IMR-90 (cell line): Measurements from ENCODE around the gene SIN3B. TPM values are rescaled to one million over a fixed set of nuclear protein-coding genes. Genes with fewer than 3 reads are reported as not detected.
A peak's percentile ranks its signal among the peaks of the same experiment; 100 is the strongest.

Experiments
- ATAC-seq: fragments of 200-7000 bp; cut with Tn5 transposase; 2 replicates; pipeline ENCODE4 v1.9.1; 2020; ENCODE audit warnings: low read depth, mild to moderate bottlenecking, moderate library complexity
- Bru-seq: library from RNA; stranded (reverse); fragments of 400-500 nt; gene quantifications from one replicate; lab custom pipeline; 2021; lab: Mats Ljungman, UMichigan
- BruChase-seq, 2 experiments: library from RNA; stranded (reverse); fragments of 400-500 nt; gene quantifications; one replicate each; lab custom pipeline; 2021; lab: Mats Ljungman, UMichigan
- BruUV-seq: library from RNA; stranded (reverse); fragments of 400-500 nt; replicated peaks from 2 replicates; lab custom pipeline; 2021; lab: Mats Ljungman, UMichigan
- CTCF ChIA-PET: fragments of 300-600 bp; formaldehyde crosslinking; extraction: SDS; loops from one replicate; lab custom pipeline; 2021; ENCODE audit warnings: antibody characterized with exemption; lab: Yijun Ruan, JAX
- POLR2A ChIA-PET: fragments of 300-600 bp; sonication (Branson Sonifier 250); formaldehyde crosslinking; loops from one replicate; lab custom pipeline; 2022; ENCODE audit warnings: antibody characterized with exemption; ENCODE audit not compliant: unreplicated experiment; lab: Charles Lee
- DNase-seq: peaks from one replicate; pipeline ENCODE4 v3.0.0; 2013
- H2AFZ ChIP-seq: replicated peaks from 2 replicates; pipeline ENCODE3; 2013; ENCODE audit warnings: low read length, mild to moderate bottlenecking; ENCODE audit not compliant: poor library complexity
- H2AK5ac ChIP-seq: 2 replicates; pipeline ENCODE4 v1.6.1; 2013; ENCODE audit warnings: low read depth, low read length, inconsistent platforms
- H2AK9ac ChIP-seq: replicated peaks from 2 replicates; pipeline ENCODE3; 2013; ENCODE audit warnings: mild to moderate bottlenecking, low read depth, low read length, moderate library complexity; ENCODE audit not compliant: poor library complexity
- H2BK120ac ChIP-seq: 2 replicates; pipeline ENCODE4 v1.6.1; 2013; ENCODE audit warnings: low read depth, low read length, inconsistent platforms
- H2BK15ac ChIP-seq: 3 replicates; pipeline ENCODE4 v1.6.1; 2013; ENCODE audit warnings: low read depth, low read length, inconsistent platforms
- H2BK20ac ChIP-seq: 2 replicates; pipeline ENCODE4 v1.6.1; 2013; ENCODE audit warnings: low read depth, mild to moderate bottlenecking, inconsistent platforms, low read length, moderate library complexity
- H2BK5ac ChIP-seq: 2 replicates; pipeline ENCODE4 v1.6.1; 2013; ENCODE audit warnings: mild to moderate bottlenecking, low read depth, low read length, inconsistent platforms; ENCODE audit not compliant: poor library complexity, severe bottlenecking
- H3K14ac ChIP-seq: replicated peaks from 2 replicates; pipeline ENCODE4 v1.6.1; 2013; ENCODE audit warnings: low read depth, low read length, inconsistent platforms
- H3K18ac ChIP-seq: 2 replicates; pipeline ENCODE4 v1.6.1; 2013; ENCODE audit warnings: low read depth, low read length, control low read depth
- H3K23ac ChIP-seq: 2 replicates; pipeline ENCODE4 v1.6.1; 2013; ENCODE audit warnings: low read depth, low read length, inconsistent platforms
- H3K27ac ChIP-seq: 2 replicates; pipeline ENCODE4 v1.5.1; 2013; ENCODE audit warnings: mild to moderate bottlenecking, control low read depth, low read length; ENCODE audit not compliant: insufficient read depth
- H3K27me3 ChIP-seq: 2 replicates; pipeline ENCODE4 v1.6.1; 2013; ENCODE audit warnings: low read length; ENCODE audit not compliant: control insufficient read depth, insufficient read depth
- H3K36me3 ChIP-seq: 2 replicates; pipeline ENCODE4 v1.6.1; 2013; ENCODE audit warnings: low read length, mixed read lengths; ENCODE audit not compliant: control insufficient read depth, insufficient read depth
- H3K4ac ChIP-seq: 2 replicates; pipeline ENCODE4 v1.6.1; 2013; ENCODE audit warnings: low read depth, low read length, inconsistent platforms
- H3K4me1 ChIP-seq: 2 replicates; pipeline ENCODE4 v1.6.1; 2013; ENCODE audit warnings: low read length, mixed read lengths; ENCODE audit not compliant: control insufficient read depth, insufficient read depth
- H3K4me2 ChIP-seq: 2 replicates; pipeline ENCODE4 v1.6.1; 2013; ENCODE audit warnings: low read depth, mild to moderate bottlenecking, control low read depth, low read length, moderate library complexity
- H3K4me3 ChIP-seq: 2 replicates; pipeline ENCODE4 v1.5.1; 2013; ENCODE audit warnings: low read depth, mild to moderate bottlenecking, control low read depth, low read length, moderate library complexity; ENCODE audit not compliant: insufficient read depth
- H3K56ac ChIP-seq: 2 replicates; pipeline ENCODE4 v1.6.1; 2013; ENCODE audit warnings: low read length, inconsistent platforms; ENCODE audit not compliant: insufficient read depth; ENCODE audit errors: extremely low read depth
- H3K79me1 ChIP-seq, 2 experiments: 2 replicates each; pipeline ENCODE4 v1.6.1; 2013; ENCODE audit warnings: low read length in 2 of 2, inconsistent platforms in 1 of 2, low read depth in 1 of 2
- H3K9ac ChIP-seq: 2 replicates; pipeline ENCODE4 v1.6.1; 2013; ENCODE audit warnings: low read depth, low read length, control low read depth
- H3K9me1 ChIP-seq: 2 replicates; pipeline ENCODE4 v1.6.1; 2013; ENCODE audit warnings: low read length, inconsistent platforms; ENCODE audit not compliant: insufficient read depth
- H3K9me3 ChIP-seq: 2 replicates; pipeline ENCODE4 v1.6.1; 2013; ENCODE audit warnings: low read length; ENCODE audit not compliant: control insufficient read depth, insufficient read depth
- H4K20me1 ChIP-seq: 2 replicates; pipeline ENCODE4 v1.6.1; 2013; ENCODE audit warnings: low read length, inconsistent platforms; ENCODE audit not compliant: insufficient read depth
- H4K5ac ChIP-seq: 2 replicates; pipeline ENCODE4 v1.6.1; 2013; ENCODE audit warnings: mild to moderate bottlenecking, low read depth, low read length, control low read depth
- H4K8ac ChIP-seq, 2 experiments: 2 replicates each; pipeline ENCODE4 v1.6.1; 2013; ENCODE audit warnings: low read depth in 2 of 2, low read length in 2 of 2, control low read depth in 1 of 2, inconsistent platforms in 1 of 2
- H4K91ac ChIP-seq: 2 replicates; pipeline ENCODE4 v1.6.1; 2013; ENCODE audit warnings: low read depth, low read length, inconsistent platforms; ENCODE audit not compliant: insufficient read depth
- FOS ChIP-seq: fragments of 150-350 bp; IDR thresholded peaks from 2 replicates; pipeline ENCODE4 v1.6.1; 2016; ENCODE audit warnings: low read depth, low read length
- MAZ ChIP-seq: IDR thresholded peaks from 2 replicates; pipeline ENCODE4 v1.6.1; 2012; ENCODE audit warnings: low read depth, mild to moderate bottlenecking, low read length, improper control_type of control experiment, moderate library complexity, borderline replicate concordance
- MXI1 ChIP-seq: IDR thresholded peaks from 2 replicates; pipeline ENCODE4 v1.6.1; 2012; ENCODE audit warnings: low read depth, mild to moderate bottlenecking, low read length, moderate library complexity, borderline replicate concordance
- NFE2L2 ChIP-seq: fragments of 150-350 bp; IDR thresholded peaks from 2 replicates; pipeline ENCODE4 v1.6.1; 2016; ENCODE audit warnings: low read depth, mild to moderate bottlenecking, low read length
- POLR2A ChIP-seq: IDR thresholded peaks from 2 replicates; pipeline ENCODE4 v1.6.1; 2012; ENCODE audit warnings: mild to moderate bottlenecking, low read depth, low read length
- WGBS, 2 experiments: methylation state at CpG; one replicate each; pipeline versions ENCODE4 v1.1.5 to v1.1.7; 2013; ENCODE audit warnings: missing lambda C conversion rate in 2 of 2; ENCODE audit not compliant: insufficient read length in 1 of 2; ENCODE audit errors: extremely low coverage in 2 of 2; 5-methylcytosine and 5-hydroxymethylcytosine counted together
- dilution Hi-C: fragments of 300-500 bp; cut with HindIII; formaldehyde crosslinking; loops from one replicate; pipeline ENCODE4 v1.14.3; 2018; ENCODE audit warnings: low sequenced_read_pairs; ENCODE audit not compliant: unreplicated experiment
- in situ Hi-C: fragments of 300-500 bp; cut with MboI; formaldehyde crosslinking; loops from 3 replicates; pipeline ENCODE4 v1.14.3; 2019; ENCODE audit warnings: low sequenced_read_pairs, inconsistent platforms, mixed read lengths
- intact Hi-C: fragments of 100-400 bp; cut with micrococcal nuclease; formaldehyde crosslinking; loops from 2 replicates; pipeline ENCODE4 v1.10.0; 2022
- long read RNA-seq: library from polyadenylated mRNA; unstranded; transcript quantifications from one replicate; pipeline ENCODE4 v2.0.0, GENCODE V29; 2021; ENCODE audit not compliant: unreplicated experiment
- polyA plus RNA-seq, 3 experiments: library from polyadenylated mRNA; depleted of rRNA; stranded (reverse); fragments of >200 nt; gene quantifications; 2 replicates each; pipeline ENCODE4 v1.2.3, GENCODE V29; 2012; ENCODE audit warnings: low replicate concordance in 1 of 3
- total RNA-seq: library from RNA; depleted of rRNA; stranded (reverse); fragments of >200 nt; gene quantifications from 2 replicates; pipeline ENCODE4 v1.2.3, GENCODE V29; 2012; rRNA removed

Gene SIN3B, protein sequence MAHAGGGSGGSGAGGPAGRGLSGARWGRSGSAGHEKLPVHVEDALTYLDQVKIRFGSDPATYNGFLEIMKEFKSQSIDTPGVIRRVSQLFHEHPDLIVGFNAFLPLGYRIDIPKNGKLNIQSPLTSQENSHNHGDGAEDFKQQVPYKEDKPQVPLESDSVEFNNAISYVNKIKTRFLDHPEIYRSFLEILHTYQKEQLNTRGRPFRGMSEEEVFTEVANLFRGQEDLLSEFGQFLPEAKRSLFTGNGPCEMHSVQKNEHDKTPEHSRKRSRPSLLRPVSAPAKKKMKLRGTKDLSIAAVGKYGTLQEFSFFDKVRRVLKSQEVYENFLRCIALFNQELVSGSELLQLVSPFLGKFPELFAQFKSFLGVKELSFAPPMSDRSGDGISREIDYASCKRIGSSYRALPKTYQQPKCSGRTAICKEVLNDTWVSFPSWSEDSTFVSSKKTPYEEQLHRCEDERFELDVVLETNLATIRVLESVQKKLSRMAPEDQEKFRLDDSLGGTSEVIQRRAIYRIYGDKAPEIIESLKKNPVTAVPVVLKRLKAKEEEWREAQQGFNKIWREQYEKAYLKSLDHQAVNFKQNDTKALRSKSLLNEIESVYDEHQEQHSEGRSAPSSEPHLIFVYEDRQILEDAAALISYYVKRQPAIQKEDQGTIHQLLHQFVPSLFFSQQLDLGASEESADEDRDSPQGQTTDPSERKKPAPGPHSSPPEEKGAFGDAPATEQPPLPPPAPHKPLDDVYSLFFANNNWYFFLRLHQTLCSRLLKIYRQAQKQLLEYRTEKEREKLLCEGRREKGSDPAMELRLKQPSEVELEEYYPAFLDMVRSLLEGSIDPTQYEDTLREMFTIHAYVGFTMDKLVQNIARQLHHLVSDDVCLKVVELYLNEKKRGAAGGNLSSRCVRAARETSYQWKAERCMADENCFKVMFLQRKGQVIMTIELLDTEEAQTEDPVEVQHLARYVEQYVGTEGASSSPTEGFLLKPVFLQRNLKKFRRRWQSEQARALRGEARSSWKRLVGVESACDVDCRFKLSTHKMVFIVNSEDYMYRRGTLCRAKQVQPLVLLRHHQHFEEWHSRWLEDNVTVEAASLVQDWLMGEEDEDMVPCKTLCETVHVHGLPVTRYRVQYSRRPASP
- total RNA-seq, result 7.9 and 9.2 TPM in 2 replicates
- 40.0 and 51.2 TPM in 2 replicates for polyA plus RNA-seq (2012; rRNA removed)
- 23.0 and 34.9 TPM in 2 replicates for polyA plus RNA-seq (2012; cell fraction: cytosol; rRNA removed)
- 209 and 480 TPM in 2 replicates for polyA plus RNA-seq (2012; cell fraction: nucleus; rRNA removed; ENCODE audit: low replicate concordance)
- Bru-seq, nascent RNA, result percentile 80 among the genes with signal in this experiment
- percentile 91 among the genes with signal in this experiment for BruChase-seq, experiment 1, labeled RNA remaining after a 6-hour chase
- BruChase-seq, experiment 2, labeled RNA remaining after a 2-hour chase, result percentile 88 among the genes with signal in this experiment
- long read RNA-seq, full-length matches to known transcripts, result 3 of 15 reads
- long read RNA-seq, partial matches to known transcripts, result 5 of 15 reads
- long read RNA-seq, other reads (novel, unspliced or antisense), result 7 of 15 reads

DNA sequence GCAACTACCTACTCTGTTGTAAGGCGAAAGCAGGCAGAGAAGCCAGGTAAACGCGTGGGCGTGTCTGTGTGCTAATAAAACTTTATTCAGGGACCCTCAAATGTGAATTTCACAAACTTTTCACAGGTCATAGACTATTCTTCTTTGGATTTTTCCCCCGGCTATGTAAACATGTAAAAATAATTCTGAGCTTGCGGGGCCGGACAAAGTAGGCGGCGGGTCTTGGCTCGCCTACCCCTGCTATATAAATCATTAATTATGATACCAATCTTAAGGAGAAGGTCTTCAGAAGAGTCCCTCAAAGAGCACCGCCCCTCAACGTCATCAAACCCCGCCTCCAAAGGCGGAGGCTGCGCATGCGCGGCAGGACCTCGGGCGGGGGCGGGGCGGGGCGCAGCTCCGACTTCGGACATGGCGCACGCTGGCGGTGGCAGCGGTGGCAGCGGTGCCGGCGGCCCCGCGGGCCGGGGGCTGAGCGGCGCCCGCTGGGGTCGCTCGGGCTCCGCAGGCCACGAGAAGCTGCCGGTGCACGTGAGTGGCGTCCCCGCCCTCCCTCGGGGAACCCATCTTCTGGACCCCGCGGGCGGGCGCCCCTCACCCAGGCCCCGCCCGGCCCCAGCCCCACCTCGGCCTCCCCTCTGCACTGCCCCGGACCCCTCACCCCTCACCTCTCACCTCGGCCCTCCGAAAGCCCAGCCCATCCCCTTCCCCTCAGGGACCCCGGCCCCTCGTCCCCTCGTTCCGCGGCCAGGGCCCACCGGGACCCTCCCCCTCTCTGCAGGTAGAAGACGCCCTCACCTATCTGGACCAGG is at the start of gene SIN3B:
SIN3B (plus strand) TSS at position 389 of the 812 bp plus-strand sequence; CDS start at position 412, 23 bp downstream.
- Histone ChIP-seq H3K9me1 (peaks cover 15% of the 10 kb centered on the region), H3K14ac (peak within 1 kb of the TSS; percentile 82), H4K20me1 (peaks cover 6% of the 10 kb centered on the region), H3K23ac (peak within 1 kb of the TSS; percentile 63), H2BK20ac (no peak within 1 kb of the TSS), H3K4me1 (peaks cover 10% of the 10 kb centered on the region; the same call in 1 of the 2 replicates), H3K27me3 (no peaks in the 10 kb centered on the region), H3K9me3 (no peaks in the 10 kb centered on the region), H4K8ac (peak within 1 kb of the TSS; percentile 46 to 73; a peak in 2 of 4 replicates), H3K4me2 (peak within 1 kb of the TSS; percentile 100), H2AK5ac (peak within 1 kb of the TSS; percentile 75), H3K79me1 (peaks cover 21 to 39% of the 10 kb centered on the region in 2 experiments), H3K9ac (peak within 1 kb of the TSS; percentile 94), H2BK5ac (peak within 1 kb of the TSS; percentile 35), H3K56ac (peak within 1 kb of the TSS; percentile 59; the same call in 1 of the 2 replicates), H4K5ac (peak within 1 kb of the TSS; percentile 60), H3K18ac (peak within 1 kb of the TSS; percentile 24; the same call in 1 of the 2 replicates), H3K4ac (peak within 1 kb of the TSS; percentile 83), H3K36me3 (peaks cover 22% of the 10 kb centered on the region), H2AFZ (peak within 1 kb of the TSS; percentile 90), H3K27ac (peak within 1 kb of the TSS; percentile 82), H3K4me3 (peak within 1 kb of the TSS; percentile 98), H4K91ac (peak within 1 kb of the TSS; percentile 54; the same call in 1 of the 2 replicates), H2BK15ac (no peak within 1 kb of the TSS), H2AK9ac (peak within 1 kb of the TSS; percentile 93), H2BK120ac (no peak within 1 kb of the TSS)
- ChIA-PET CTCF (no interaction called here), POLR2A (interaction anchor here (0.6 kb wide), 2 partner anchors 12 to 20 kb away, joined by 5 to 10 read pairs; no protein-coding TSS in a partner anchor)
- peak; percentile 82 for DNase-seq
- ATAC-seq, result peak; percentile 92
- intact Hi-C loops (no loop called here), dilution Hi-C loops (no loop called here), in situ Hi-C loops (no loop called here)
- 0% methylated on average over 23 of the region's 63 CpGs; no CpG with 5 or more reads in 1 of the 2 experiments for WGBS, 2 experiments
- BruUV-seq, result no TSS peak
- TF ChIP-seq POLR2A, result peak; percentile 63
- peak; percentile 81; the same call in 1 of the 2 replicates for TF ChIP-seq MAZ
- no peak for TF ChIP-seq FOS
- TF ChIP-seq MXI1, result peak; percentile 90; the same call in 1 of the 2 replicates
- no peak for TF ChIP-seq NFE2L2
